AG04449 (cell line): ENCODE measurements around the gene ZNF428.

Source experiments
- CTCF ChIA-PET: fragments of 350-600 bp; formaldehyde crosslinking; extraction: SDS; loops from one replicate; lab custom pipeline; 2021; ENCODE audit warnings: antibody characterized with exemption; lab: Yijun Ruan, JAX
- POLR2A ChIA-PET: fragments of 400-600, 350-600 bp; formaldehyde crosslinking; extraction: SDS; loops from one replicate; lab custom pipeline; 2020; ENCODE audit warnings: antibody characterized with exemption, inconsistent platforms; lab: Yijun Ruan, JAX
- DNase-seq: peaks from one replicate; pipeline ENCODE4 v3.0.0-alpha.2; 2010; ENCODE audit warnings: low read depth, low spot score
- H3K4me3 ChIP-seq: 2 replicates; pipeline ENCODE4 v1.5.1; 2011; ENCODE audit warnings: low read depth, mild to moderate bottlenecking, control low read depth, low read length
- CTCF ChIP-seq: IDR thresholded peaks from one replicate; pipeline ENCODE4 v1.5.1; 2011; ENCODE audit warnings: mild to moderate bottlenecking, moderate library complexity, low read length, control low read depth, inconsistent platforms; ENCODE audit not compliant: insufficient read depth; ENCODE audit errors: missing control alignments

Gene ZNF428

DNA sequence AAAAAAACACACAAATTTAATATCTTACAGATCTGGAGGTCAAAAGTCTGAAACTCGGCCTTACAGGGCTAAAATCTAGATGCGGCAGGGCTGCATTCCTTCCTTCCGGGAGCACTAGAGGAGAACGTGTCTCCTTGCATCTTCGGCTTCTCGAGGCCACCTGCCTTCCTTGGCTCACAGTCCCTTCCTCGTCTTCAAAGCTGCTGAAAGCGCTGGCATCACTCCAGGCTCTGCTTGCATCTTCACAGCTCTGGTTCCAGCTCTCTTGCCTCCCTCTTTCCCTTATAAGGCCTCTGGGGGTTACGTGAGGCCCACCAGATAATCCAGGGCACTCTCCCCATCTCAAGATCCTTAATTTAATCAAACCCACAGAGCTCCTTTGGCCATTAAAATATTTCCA is 54.6 kb downstream of the ZNF428 start:
- POLR2A ChIA-PET, result interaction anchor here (0.6 kb wide), 1 partner anchor 29 kb away, joined by 4 read pairs; no protein-coding TSS in a partner anchor
- H3K4me3 ChIP-seq, result no peak overlapping the region
- TF ChIP-seq CTCF, result no peak
- CTCF ChIA-PET, result interaction anchor here (0.6 to 5.8 kb wide), 3 partner anchors 11 to 117 kb away, joined by 3 to 45 read pairs (median 6); no protein-coding TSS in a partner anchor
- DNase-seq, result no peak

GRCh38 chr19:43563816-43564457 is 55.5 kb downstream of the ZNF428 start:
- TF ChIP-seq CTCF, result no peak
- no peak for DNase-seq

GRCh38 chr19:43562698-43563241 is 56.7 kb downstream of the ZNF428 start:
- CTCF ChIA-PET, result interaction anchor here (1.7 to 5.8 kb wide), 2 partner anchors 9 to 27 kb away, joined by 6 to 45 read pairs; no protein-coding TSS in a partner anchor
- no peak for TF ChIP-seq CTCF
- H3K4me3 ChIP-seq, result no peak overlapping the region
- POLR2A ChIA-PET, result interaction anchor here (0.8 to 0.9 kb wide), 2 partner anchors 26 to 30 kb away, joined by 3 read pairs; partner anchors contain the start of gene ZNF575
- DNase-seq, result peak; percentile 76

More at GRCh38 chr19:43563816-43564457, 55.5 kb downstream of the ZNF428 start:
- ChIA-PET POLR2A (no interaction called here), CTCF (interaction anchor here (0.8 to 5.8 kb wide), 3 partner anchors 9 to 28 kb away, joined by 3 to 45 read pairs (median 6); no protein-coding TSS in a partner anchor)
- H3K4me3 ChIP-seq, result no peak overlapping the region

DNA sequence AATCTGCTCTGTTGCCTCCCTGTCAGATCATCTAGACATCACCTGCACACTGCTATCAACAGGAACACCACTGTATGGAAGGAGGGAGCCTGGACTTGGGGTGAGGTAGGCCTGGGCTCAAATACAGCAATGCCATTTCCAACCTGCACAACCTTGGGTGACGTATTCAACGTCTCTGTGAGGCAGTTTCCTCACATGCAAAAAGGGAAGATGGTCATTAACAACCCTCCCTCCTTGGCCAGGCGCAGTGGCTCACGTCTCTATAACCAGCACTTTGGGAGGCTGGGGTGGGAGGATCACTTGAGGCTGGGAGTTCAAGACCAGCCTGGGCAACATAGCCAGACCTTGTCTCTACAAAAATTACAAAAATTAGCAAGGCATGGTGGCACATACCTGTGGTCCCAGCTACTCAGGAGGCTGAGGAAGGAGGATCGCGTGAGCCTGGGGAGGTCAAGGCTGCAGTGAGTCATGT is 57.2 kb downstream of the ZNF428 start:
- H3K4me3 ChIP-seq, result no peak overlapping the region
- ChIA-PET POLR2A (interaction anchor here (0.9 kb wide), 1 partner anchor 29 kb away, joined by 3 read pairs; the partner anchor contains the start of gene ZNF575), CTCF (interaction anchor here (1.7 to 5.8 kb wide), 2 partner anchors 8 to 27 kb away, joined by 6 to 45 read pairs; no protein-coding TSS in a partner anchor)
- no peak for TF ChIP-seq CTCF
- no peak for DNase-seq

DNA sequence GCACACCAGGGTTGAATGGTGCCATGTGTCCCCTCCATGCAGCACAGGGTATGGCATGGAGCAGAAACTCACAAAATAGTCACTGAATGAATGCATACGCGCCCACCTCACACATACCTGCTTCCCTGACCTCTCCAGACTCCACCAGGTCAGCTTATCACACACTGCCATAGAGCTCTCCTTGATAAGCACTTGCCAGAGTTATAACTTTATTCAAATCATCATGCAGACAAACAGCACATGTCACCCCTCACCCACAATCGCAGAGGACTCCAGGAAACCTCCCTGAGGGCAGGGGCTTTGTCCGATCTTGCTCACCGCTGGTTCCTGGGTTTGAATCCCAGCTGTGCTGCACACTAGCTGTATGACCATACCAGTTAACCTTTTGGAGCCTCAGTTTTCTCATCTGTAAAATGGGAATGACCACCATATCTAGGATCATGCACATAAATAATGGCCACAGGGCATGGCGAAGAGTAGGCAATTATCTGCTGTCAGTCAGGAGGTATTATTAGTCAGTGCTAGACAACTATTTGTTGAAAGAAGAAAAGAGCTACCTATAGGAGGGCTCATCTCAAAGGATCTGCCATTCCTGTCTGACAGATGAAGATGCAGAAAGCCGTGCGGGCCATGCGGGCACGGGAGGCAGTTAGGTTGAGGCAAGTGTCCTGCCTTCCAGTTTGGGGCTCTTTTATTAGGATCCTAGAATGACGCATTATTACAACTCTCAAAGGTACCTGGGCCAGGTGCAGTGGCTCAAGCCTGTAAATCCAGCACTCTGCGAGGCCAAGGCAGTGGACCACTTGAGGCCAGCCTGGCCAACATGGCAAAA is 58.1 kb downstream of the ZNF428 start:
- DNase-seq, result no peak
- no peak for TF ChIP-seq CTCF
- no peak overlapping the region for H3K4me3 ChIP-seq
- ChIA-PET POLR2A (no interaction called here), CTCF (interaction anchor here (0.6 to 10.5 kb wide), 4 partner anchors 7 to 38 kb away, joined by 3 to 208 read pairs (median 25); partner anchors contain the start of genes IRGQ and ZNF575)
